Right renal pelvis (tissue), 4 donors: ENCODE results near the gene TLL2. TPM values are rescaled to one million over a fixed set of nuclear protein-coding genes. Genes with fewer than 3 reads are reported as not detected.

Experiments
- DNase-seq, 4 donors: peaks; one replicate each; pipeline ENCODE4 v3.0.0-alpha.2; 2013; ENCODE audit warnings: low read depth in 4 of 4, low spot score in 3 of 4, missing footprints in 1 of 4
- polyA plus RNA-seq, 4 donors: library from polyadenylated mRNA; unstranded; fragments of 120-200 nt; gene quantifications; one replicate each; pipeline ENCODE4 v1.2.1, GENCODE V29; 2013; ENCODE audit not compliant: insufficient read length in 4 of 4

TLL2 gene
- polyA plus RNA-seq, 4 donors, result 0.60 to 0.97 (median 0.81) TPM

DNA sequence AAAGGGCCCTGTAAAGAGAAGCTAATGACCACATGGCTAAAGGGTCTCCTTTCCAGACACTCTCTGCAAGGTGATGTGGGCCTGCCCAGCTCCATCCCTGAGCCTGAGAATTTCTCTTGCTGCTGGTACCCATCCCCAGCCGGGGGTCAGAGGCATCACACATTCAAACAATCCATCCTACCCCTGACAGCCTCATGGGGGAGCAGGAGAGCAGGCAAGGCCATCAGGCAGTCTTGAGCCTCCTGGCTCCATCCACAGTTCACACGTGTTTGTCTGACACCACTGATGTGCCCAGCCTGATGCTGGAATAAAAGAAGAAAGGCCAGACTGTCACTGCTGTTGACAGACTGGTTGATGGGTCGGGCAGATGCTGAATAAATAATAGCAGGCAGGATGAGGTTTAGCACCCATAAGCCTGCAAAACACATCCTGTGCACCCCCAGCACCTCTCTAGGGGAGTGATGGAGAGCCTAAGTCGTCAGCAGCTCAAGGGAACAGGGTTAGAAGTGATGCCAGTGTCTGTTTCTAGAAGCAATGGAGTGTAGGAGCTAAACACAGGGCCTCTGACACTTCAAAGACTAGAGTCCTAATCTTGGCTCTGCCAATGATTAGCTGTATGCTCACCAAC, 43.5 kb downstream of the TLL2 start:
- no peak for DNase-seq

DNA sequence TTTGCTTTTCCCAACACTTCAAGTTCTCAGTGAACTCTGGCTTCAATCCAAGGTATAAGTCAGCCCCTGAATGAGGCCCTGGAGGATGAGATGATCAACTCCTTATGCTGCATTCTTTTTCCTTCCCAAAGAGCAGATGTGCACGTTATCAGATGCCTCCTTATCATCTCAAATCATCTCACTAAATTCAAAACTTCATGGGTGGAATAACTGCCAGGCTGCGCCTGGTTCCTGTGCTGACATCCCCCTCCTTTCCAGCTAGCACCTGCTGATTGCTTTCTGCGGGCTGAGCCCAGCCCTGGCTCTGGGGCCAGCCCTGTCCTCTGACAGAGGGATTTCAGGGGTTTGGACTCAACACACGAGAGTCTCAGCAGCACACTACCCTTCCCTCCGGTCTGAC, 44.9 kb downstream of the TLL2 start:
- no peak for DNase-seq

- no peak for DNase-seq
Observed at GRCh38 chr10:96465599-96465998, 48.1 kb downstream of the TLL2 start.

- DNase-seq, result no peak
Observed at GRCh38 chr10:96463562-96463961, 50.2 kb downstream of the TLL2 start.

GRCh38 chr10:96462606-96463151, 51.0 kb downstream of the TLL2 start:
- no peak for DNase-seq

DNA sequence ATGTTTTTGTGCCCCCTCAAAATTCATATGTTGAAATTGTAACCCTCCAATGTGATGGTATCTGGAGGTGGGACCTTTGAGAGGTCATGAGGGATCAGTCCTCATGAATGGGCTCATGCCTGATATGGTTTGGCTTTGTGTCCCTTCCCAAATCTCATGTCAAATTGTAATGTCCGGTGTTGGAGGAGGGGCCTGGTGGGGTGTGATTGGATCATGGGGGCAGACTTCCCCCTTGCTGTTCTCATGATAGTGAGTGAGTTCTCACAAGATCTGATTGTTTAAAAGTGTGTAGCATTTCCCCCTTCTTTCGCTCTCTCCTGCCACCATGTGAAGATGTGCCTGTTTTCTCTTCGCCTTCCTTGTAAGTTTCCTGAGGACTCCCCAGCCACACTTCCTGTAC, 53.4 kb downstream of the TLL2 start:
- DNase-seq, result no peak

- DNase-seq, result no peak
Observed at GRCh38 chr10:96457341-96457740, 56.4 kb downstream of the TLL2 start.

GRCh38 chr10:96456296-96456840, 57.4 kb downstream of the TLL2 start:
- DNase-seq, result no peak

DNA sequence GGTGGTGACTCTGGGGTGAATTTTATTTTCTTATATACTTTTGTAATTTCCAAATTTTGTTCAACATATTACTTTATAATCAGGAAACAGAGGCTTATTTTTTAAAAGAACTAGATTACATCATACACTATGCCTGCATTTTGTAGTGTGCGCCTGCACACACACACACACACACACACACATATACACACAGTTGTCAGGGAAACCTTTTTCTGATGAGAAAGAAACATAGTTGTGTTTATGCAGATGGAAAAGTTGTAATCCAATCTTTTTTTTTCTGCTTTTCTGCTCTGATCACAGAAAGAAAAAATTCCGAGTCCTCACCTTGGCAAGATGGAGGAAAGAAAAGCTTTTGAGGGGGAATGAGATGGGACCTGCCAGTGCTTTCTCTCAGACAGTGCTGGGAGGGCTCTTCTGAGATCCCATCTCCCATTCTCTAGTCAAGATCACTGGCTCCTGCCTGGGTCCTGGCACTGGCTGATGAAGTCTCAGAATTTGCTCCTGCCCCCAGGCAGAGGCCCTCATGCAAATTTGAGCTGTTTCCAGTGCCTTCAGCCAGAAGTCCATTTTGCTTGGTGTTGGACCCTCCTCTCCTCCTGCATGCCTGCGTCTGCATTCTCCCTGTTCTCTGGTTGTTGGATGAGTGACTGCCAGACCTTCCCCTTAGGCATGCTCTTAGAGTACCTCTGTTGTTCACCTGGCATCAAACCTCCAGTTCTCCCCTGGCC, 59.7 kb downstream of the TLL2 start:
- no peak for DNase-seq

DNA sequence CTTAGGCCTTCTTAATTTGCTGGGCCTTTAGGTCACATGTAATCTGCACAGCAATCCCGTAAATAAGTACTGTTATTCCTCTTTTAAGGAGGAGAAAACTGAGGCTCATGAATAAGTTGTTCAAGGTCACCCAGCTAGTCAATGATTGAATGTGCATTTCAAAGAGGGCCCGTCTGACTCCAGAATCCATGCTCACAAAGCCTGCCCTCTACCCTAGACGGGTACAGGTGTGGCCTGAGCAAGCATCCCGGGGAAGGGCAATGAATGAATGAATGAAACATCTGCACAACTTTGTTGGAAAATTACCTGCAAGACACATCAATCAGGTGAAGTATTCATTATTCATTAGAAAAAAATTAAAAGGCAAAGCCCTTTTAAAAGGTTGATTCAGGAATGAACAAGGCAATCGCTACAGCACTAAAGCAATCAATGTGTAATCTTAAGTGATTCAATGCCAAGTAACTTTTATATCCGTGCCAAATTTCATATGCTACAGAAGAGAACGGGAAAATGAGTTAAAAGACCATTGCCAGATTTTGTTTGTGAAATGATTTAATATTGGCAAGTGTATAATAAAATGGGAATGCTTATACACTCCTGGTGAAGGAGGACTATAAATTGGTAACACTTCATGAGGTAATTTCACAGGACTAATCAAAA, 61.1 kb downstream of the TLL2 start:
- DNase-seq, result no peak

GRCh38 chr10:96450529-96451207, 63.1 kb downstream of the TLL2 start:
- no peak for DNase-seq

GRCh38 chr10:96448558-96448957, 65.2 kb downstream of the TLL2 start:
- no peak for DNase-seq

DNA sequence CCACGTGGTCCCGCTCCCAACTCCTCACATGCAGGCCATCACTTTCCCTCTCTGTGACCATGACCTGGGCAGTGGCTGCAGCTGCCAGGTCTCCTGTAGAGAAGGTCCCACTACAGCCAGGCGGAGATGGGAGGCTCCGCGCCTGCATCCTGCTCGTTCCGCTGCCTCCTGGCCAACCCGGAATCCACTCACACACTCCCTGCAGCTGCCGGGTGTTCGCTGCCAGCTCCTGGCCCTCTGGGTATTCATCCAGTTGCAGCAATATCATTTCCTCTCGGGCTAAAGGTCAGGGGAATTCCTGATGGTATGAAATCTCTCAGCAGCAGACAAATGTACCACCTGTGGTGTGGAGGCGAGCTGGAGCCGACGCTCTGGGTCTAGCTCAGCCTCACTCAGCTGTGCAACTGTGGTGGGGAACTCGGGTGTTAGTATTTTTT, 65.7 kb downstream of the TLL2 start:
- no peak for DNase-seq

- DNase-seq, result no peak
Observed at GRCh38 chr10:96446966-96447596, 66.6 kb downstream of the TLL2 start.

DNA sequence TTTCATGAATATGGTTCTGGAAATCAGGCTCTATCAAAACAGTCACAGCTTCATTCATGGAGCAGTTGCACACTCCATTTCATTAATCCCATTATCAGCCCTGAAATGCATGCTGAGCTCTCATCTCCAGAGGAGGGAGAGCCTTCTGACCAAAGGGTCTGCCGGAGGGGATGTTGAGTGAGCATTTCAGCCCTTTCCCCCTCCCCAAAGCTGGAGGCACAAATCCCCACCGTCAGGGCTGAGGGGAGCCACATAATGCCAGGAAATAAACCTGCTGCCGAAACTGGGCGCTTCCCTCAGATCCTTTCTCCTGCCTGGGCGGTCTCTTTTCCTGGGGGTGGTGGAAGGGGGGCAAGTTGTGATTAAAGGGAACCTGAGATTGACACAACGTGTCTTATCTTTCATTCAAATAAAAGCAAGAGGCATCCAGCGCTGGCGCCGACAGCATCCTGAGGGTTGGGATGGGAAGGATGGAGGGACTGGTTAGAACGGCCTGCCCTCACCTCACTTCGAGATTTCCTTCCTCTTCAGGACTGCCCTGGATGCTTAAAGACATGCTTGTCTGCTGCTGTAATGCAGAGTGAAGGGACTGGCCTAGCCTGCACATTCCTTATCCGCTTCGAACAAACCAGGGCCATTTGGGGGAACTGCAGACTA, 71.6 kb downstream of the TLL2 start:
- no peak for DNase-seq

DNA sequence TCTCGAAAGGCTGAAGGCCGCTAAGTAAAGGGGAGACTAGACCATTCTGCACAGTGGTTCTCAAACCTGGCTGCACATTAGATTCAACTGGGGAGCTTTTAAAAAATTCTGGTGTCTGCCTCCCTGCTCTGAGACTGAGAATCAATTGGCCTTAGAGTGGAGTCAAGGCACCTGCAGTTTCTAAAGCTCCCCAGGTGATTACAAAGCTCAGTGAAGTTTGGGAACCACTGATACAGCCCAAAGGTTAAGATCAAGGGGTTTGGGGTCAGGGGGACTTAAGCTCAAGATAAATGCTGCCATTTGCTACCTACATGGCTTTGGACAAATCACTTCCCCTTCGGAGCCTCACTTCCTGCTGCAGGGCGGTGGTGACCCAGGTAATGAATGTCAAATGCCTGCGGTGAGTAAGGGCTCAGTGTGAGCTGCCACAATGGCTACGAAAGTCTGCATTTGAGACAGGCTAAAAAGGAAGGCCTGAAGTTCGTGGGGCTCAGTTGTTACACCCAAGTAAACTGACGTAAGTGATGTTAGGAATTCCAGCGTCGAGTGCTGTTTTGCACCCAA, 72.3 kb downstream of the TLL2 start:
- no peak for DNase-seq

DNA sequence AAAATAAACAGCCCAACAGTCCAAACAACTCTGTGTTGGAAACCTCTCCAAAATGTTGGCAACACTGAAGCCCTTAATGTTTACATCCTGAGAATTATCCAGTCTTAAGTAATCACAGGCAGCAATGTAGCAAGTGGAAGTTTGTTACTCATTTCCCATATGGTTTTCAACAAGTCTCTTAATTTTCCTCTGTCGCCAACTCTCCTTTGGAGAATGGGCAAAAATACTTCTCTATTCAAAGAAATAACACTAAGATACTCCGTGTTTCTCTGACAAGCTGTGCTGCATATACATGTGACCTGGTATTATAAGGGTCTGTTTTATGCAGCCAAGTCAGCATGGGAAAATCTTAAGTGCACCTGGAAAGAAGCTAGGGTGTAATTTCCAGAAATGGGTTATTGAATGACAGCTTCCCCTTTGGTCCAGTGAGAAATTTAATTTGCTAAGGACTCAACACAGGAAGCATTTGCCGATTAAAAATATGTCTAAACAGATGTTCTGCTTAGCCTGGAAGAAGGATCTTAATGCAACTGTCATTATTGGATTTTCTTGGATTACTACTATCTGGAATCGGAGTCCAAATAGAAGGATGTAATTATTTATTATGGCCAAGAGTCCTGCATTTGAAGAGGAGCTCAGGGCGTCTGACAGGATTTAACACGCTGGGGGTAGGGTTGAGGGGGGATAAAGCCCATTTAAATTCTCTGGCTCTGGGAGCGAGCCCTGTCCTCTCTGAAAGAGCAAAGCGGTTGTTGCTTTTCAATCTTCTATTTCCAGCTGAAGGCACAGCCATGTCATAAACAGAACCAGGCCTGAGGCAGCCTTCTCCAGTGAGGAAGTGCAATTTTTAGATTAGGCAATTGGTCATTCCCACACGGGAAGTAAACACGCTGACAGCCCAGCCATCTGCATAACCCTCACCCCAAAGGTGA, 73.1 kb downstream of the TLL2 start:
- no peak for DNase-seq

DNA sequence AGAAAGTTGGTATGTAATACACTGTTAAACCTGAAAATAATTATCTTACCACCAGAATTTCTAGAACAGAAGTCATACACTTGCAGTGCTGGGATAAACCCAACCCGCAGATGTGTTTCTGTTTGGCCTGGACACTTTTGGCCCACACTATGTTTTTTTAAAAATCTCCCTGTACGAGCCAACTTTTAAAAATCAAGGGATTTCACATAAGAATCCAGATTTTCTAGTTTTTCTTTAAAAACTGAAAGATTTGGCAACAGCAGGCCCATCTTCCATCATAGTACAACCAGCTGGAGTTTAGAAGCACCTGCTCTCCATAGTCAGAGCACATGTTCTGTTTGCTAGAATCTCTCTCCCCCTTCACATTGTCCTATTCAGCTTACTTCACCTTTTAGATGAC, 74.0 kb downstream of the TLL2 start:
- no peak for DNase-seq
